Ascending aorta (tissue), 2 donors: ENCODE measurements around the gene OVCA2. TPM values are rescaled to one million over a fixed set of nuclear protein-coding genes. Genes with fewer than 3 reads are reported as not detected.

Experiments used
- DNase-seq, 2 donors: peaks; one replicate each; pipeline ENCODE4 v3.0.0-alpha.2; 2019; ENCODE audit warnings: low spot score in 2 of 2
- H3K27ac ChIP-seq, 2 donors: fragments of 200-600 bp; sonication (generic); one replicate each; pipeline ENCODE4 v1.5.1; 2016 to 2017; ENCODE audit warnings: mild to moderate bottlenecking in 1 of 2
- H3K27me3 ChIP-seq: fragments of 200-600 bp; sonication (generic); one replicate; pipeline ENCODE4 v1.5.1; 2017
- H3K36me3 ChIP-seq, 2 donors: fragments of 200-600 bp; sonication (generic); one replicate each; pipeline ENCODE4 v1.5.1; 2016
- H3K4me1 ChIP-seq, 2 donors: fragments of 200-600 bp; sonication (generic); one replicate each; pipeline ENCODE4 v1.5.1; 2016 to 2017; ENCODE audit warnings: mild to moderate bottlenecking in 1 of 2
- H3K4me3 ChIP-seq, 2 donors: fragments of 200-600 bp; sonication (generic); one replicate each; pipeline ENCODE4 v1.5.1; 2016 to 2017; ENCODE audit warnings: mild to moderate bottlenecking in 1 of 2
- H3K9me3 ChIP-seq, 2 donors: fragments of 200-600 bp; sonication (generic); one replicate each; pipeline ENCODE4 v1.5.1; 2016
- intact Hi-C: fragments of 100-400 bp; cut with DNase I; formaldehyde crosslinking; loops from one replicate; pipeline ENCODE4 v1.15.1; 2023
- total RNA-seq: library from RNA; depleted of rRNA; stranded (reverse); fragments of >200 nt; gene quantifications from one replicate; pipeline ENCODE4 v1.1.0, GENCODE V29; 2016
- TF ChIP-seq, protein P1 (sequence below), 3 experiments: fragments of 200-600 bp in 2 of 3; fragments of 450-650 bp in 1 of 3; sonication (generic) in 2 of 3; IDR thresholded peaks; one replicate each; pipeline ENCODE4 v1.5.1; 2016 to 2019; ENCODE audit warnings: antibody characterized with exemption in 3 of 3, mild to moderate bottlenecking in 1 of 3, moderate library complexity in 1 of 3

Gene OVCA2
- total RNA-seq, 1 donor from 2014 or later = 71.3 TPM

DNA sequence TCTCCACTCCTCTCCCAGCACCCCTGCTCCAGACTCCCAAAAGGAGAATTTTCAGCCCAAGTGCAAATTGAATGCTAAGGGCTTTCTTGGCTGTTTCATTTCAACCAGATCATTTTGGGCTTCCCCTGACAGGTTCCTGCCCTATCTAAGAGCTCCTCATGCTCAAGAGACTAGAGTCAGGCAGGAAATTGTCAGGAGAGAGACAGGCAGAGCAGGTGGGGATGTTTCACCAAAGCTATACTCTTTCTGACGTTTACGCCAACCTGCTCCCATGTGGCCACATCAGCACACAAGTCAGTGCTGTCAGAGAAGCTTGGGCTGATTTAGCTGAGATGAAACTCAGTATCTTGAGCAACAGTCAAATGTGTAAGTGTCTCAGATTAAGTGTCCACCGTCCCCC is 44.5 kb downstream of the OVCA2 start:
- H3K4me1 ChIP-seq = peaks cover 0 to 48% of the 10 kb centered on the region in 2 donors
- peak overlapping the region; percentile 1 to 59 for H3K27ac ChIP-seq
- intact Hi-C loops = no loop called here
- H3K27me3 ChIP-seq = no peaks in the 10 kb centered on the region
- H3K9me3 ChIP-seq = no peaks in the 10 kb centered on the region
- DNase-seq = no peak
- TF ChIP-seq, protein P1, sequence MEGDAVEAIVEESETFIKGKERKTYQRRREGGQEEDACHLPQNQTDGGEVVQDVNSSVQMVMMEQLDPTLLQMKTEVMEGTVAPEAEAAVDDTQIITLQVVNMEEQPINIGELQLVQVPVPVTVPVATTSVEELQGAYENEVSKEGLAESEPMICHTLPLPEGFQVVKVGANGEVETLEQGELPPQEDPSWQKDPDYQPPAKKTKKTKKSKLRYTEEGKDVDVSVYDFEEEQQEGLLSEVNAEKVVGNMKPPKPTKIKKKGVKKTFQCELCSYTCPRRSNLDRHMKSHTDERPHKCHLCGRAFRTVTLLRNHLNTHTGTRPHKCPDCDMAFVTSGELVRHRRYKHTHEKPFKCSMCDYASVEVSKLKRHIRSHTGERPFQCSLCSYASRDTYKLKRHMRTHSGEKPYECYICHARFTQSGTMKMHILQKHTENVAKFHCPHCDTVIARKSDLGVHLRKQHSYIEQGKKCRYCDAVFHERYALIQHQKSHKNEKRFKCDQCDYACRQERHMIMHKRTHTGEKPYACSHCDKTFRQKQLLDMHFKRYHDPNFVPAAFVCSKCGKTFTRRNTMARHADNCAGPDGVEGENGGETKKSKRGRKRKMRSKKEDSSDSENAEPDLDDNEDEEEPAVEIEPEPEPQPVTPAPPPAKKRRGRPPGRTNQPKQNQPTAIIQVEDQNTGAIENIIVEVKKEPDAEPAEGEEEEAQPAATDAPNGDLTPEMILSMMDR (IDR thresholded peaks at IDR 0.05) = no peak
- H3K36me3 ChIP-seq = peaks cover 7 to 20% of the 10 kb centered on the region in 2 donors
- H3K4me3 ChIP-seq = no peak overlapping the region

DNA sequence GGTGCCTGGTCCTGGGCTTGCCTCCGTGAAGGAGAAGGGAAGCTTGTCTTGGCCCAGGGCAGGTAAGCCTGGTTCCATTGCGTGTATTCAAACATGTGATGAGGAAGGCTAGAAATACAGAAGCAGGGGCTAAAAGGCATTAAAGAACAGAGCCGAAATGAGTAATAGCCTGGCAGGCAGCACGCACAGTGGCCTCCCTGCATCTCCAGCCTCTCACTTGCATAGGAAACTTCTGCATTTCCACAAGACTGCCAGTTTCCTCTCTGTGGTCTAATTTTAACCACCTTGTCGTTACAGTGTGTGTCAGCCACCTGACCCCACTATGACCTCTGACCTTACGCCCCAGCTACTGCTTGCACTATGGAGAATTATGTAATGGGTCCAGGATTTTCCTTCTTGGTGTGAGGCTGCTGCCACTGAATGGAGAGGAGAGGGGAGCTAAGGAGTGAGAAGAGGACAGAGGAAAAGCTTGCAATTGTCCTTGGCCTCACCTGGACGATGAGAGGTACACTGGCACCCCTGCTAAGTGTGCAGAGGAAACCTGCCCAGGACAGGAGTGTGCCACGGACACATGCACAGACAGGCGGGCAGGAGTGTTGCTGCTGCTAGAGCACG is 45.9 kb downstream of the OVCA2 start:
- TF ChIP-seq, protein P1 (IDR thresholded peaks at IDR 0.05) = no peak
- H3K9me3 ChIP-seq = no peaks in the 10 kb centered on the region
- peaks cover 0 to 49% of the 10 kb centered on the region in 2 donors for H3K4me1 ChIP-seq
- peak in 1 of 2 donors; percentile 81 for DNase-seq
- intact Hi-C loops = no loop called here
- H3K4me3 ChIP-seq = no peak overlapping the region
- H3K27ac ChIP-seq = peak overlapping the region in 1 of 2 donors; percentile 76
- H3K36me3 ChIP-seq = peaks cover 0 to 6% of the 10 kb centered on the region in 2 donors
- H3K27me3 ChIP-seq = no peaks in the 10 kb centered on the region

DNA sequence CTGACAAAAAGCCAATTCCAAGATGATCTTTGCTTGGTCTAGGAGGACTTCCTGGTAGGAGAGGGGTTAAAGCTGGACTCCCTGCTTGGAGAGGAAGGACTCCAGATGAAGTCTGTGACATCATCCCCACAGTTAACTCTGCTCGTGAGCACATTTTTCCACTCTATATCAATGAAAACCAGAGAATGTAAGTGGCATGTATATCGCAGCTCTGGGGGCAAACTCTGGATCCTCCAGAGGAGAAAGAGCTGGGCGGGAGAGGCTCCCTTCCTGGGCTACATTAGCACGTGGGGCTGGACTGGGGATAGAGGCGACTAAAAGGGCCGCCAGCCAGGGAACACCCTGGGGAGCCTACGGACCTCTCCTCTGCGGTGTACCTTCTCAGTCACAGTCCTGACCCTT is 47.2 kb downstream of the OVCA2 start:
- H3K9me3 ChIP-seq = no peaks in the 10 kb centered on the region
- no peaks in the 10 kb centered on the region for H3K27me3 ChIP-seq
- intact Hi-C loops = no loop called here
- no peak for DNase-seq
- peaks cover 0 to 5% of the 10 kb centered on the region in 2 donors for H3K36me3 ChIP-seq
- peak overlapping the region in 1 of 2 donors; percentile 53 for H3K4me3 ChIP-seq
- peak overlapping the region; percentile 63 to 76 for H3K27ac ChIP-seq
- peaks cover 0 to 49% of the 10 kb centered on the region in 2 donors for H3K4me1 ChIP-seq
- TF ChIP-seq, protein P1 (IDR thresholded peaks at IDR 0.05) = no peak

DNA sequence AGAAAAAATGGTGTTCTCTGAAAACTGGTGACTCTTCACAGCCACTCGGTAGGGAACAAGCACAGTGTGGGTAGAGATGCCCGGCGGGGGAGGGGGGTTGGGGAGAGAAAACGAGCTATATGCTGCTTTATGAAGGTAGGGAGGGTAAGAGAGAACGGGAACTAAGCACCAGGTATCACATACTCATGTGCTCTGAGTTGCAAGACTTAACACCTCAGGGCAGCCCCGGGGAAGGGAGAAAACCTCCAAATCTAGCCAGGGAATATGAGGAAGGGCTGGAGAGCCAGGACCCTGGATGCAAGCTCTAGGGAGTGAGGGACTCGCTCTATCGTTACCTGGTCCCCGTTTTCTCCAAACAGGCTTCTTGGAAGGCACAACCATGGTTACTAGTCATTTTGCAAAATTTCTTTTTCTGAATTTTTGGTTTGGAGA is 48.4 kb downstream of the OVCA2 start:
- H3K27ac ChIP-seq = peak overlapping the region; percentile 10 to 38
- peaks cover 0 to 46% of the 10 kb centered on the region in 2 donors for H3K4me1 ChIP-seq
- no peaks in the 10 kb centered on the region for H3K36me3 ChIP-seq
- intact Hi-C loops = loop anchor here (5.0 kb wide), 1 partner anchor 33 kb away; the partner anchor contains the start of gene HIC1
- no peaks in the 10 kb centered on the region for H3K27me3 ChIP-seq
- TF ChIP-seq, protein P1 (IDR thresholded peaks at IDR 0.05) = no peak
- no peaks in the 10 kb centered on the region for H3K9me3 ChIP-seq
- H3K4me3 ChIP-seq = peak overlapping the region in 1 of 2 donors; percentile 53
- no peak for DNase-seq

DNA sequence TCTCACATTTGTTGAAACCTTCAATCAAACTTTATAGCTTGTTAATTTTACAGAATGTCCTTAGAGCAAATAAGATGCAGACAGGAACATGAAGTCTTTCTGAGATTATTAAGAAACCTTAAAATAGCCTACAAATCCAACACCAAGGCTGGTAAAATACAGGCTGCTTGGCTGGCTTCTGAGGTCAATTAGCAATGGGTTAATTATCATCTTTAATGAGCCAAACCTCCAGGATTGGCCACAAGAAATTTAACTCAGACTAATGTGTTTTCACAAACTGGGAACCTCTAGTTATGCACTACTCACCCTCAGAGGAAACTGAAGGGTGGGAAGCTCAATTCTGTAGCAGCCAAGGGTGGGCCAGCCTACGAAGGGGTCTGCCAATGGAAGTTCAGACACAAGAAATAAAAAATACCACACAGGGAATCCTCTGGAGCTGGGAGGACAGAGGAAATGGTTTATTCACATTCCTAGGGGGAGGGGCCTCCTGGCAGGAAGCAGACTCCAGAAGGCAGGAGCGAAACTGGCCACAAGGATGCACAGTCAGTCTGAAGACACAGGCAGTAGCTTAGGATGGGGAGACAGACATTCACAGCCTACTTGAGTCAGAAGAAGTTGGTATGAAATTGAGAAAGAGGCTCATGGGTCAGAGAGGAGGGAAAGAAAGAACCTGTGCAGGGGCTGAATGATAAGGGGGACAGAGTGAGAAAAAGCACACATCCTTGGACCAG is 49.1 kb downstream of the OVCA2 start:
- Histone ChIP-seq H3K4me3 (no peak overlapping the region), H3K27me3 (no peaks in the 10 kb centered on the region), H3K27ac (peak overlapping the region; percentile 10 to 38), H3K36me3 (no peaks in the 10 kb centered on the region), H3K4me1 (peaks cover 0 to 43% of the 10 kb centered on the region in 2 donors), H3K9me3 (no peaks in the 10 kb centered on the region)
- DNase-seq = no peak
- intact Hi-C loops = loop anchor here (5.0 kb wide), 1 partner anchor 34 kb away; the partner anchor contains the start of gene HIC1
- TF ChIP-seq, protein P1 (IDR thresholded peaks at IDR 0.05) = no peak
